GM18511 (cell line): ENCODE results near the gene LRP1B.
"Not testable (repeated sequence)": the region's sequence is repeated elsewhere in the genome, so short reads cannot be mapped to it uniquely, and the experiment has no call there.

Source experiments
- ATAC-seq: cut with Tn5 transposase; IDR thresholded peaks from one replicate; pipeline ENCODE4 v1.9.1; 2021; ENCODE audit warnings: mild to moderate bottlenecking, moderate library complexity; ENCODE audit not compliant: unreplicated experiment

Gene LRP1B

DNA sequence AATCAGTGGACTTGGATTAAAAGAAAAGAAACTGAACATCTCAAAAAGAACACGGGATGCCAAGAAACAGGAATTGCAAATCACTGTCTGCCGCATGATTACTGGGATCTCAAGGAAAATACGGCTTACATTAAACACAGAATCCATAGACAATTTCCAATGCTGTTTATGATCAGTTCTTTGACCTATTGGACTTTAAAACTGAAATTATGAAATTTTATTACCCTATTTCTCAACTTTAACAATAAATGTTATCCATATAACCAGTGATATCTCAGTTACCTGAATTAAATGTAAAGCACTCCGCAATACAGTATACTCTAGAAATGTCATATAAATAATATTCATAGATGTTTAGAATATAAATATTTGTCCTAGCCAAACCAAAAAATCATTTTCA lies 1793.8 kb downstream of the LRP1B start:
- ATAC-seq: no peak

DNA sequence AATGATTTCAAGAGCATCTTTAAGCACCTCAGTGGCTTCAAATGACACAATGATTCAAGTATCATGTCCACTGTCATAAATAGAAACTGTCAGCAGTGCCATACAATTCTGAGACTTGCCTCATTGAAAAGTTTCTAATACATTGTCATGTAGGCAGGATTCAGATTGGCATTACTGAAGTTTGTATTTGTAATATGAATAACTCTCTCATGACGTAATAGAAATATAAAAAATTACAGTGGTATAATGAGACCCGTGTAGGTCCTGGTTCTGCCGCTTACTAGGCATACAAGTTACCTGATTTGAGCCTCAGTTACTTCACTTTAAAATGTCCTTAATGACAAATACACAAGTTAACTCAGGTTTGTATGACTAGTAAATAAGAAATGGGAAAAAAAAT lies 1814.5 kb downstream of the LRP1B start:
- ATAC-seq: no peak

DNA sequence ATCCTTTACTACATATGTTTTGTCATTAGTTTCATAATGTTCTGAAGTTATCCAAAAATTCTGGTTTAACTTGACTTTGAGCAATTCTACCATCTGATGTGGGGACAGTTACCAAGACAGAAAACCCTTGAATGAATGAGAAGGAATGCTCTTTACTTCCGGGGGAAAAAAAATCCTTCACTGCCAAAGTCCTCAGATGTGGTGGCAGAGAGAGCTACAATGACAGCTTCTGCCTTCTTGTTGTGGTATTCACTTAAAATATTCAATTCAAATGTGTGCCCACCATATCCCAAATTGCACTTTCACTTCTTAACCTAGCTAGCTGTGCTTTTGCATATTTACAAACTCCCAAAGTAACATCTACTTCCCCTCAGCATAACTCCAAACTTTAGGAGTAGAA lies 1818.9 kb downstream of the LRP1B start:
- no peak for ATAC-seq

DNA sequence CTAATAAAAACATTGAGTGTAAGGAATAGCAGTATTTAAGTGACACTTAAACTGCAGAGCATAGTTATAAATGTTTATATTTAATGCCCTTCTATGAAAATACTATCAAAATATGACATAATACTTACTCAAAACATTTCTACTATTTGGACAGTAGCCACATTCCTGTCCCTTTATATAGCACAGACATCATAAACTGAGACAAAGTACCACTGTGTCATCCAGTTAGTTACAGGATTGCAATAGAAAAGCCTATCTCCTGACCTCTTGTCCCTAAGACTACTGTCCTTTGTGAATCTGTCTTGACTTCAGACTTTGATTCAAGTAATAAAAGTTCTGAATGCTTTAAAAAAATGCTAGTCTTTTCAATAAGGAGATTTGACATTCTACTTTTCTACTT lies 1822.1 kb downstream of the LRP1B start:
- no peak for ATAC-seq

DNA sequence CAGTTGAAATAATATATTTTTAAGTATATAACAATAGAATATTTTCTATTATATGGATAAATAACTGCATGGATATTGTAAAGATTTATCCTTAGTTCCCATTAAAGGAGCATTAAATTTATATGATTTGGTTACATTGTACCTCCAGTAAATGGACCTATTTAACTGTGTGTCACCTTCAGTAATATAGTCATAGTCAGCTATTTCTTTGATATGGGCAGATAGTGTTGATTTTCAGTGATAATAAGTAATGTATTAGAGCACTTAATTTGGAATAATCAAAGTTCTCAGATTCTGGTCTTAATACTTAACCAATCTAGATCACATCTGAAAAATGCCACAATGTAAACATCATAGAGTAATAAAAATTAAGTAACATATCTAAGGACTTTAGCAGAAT lies 1823.3 kb downstream of the LRP1B start:
- ATAC-seq: no peak

DNA sequence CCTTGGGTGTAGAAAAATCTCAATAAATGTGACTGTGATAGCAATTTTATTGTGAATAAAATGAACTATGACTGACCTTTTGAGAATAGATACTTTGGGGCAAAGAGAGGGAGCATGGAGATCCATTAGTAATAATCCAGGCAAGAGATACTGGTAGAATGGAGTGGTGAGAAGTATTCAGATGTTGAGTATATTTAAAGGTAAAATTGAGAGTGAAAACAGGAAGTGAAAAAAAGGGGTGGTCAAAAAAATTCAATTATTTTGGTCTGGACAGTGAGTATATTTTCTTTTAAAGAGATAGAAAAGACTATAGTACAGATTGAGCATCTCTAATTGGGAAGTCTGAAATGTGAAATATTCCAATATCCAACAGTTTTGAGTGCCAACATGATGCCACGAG lies 1835.0 kb downstream of the LRP1B start:
- ATAC-seq: no peak

DNA sequence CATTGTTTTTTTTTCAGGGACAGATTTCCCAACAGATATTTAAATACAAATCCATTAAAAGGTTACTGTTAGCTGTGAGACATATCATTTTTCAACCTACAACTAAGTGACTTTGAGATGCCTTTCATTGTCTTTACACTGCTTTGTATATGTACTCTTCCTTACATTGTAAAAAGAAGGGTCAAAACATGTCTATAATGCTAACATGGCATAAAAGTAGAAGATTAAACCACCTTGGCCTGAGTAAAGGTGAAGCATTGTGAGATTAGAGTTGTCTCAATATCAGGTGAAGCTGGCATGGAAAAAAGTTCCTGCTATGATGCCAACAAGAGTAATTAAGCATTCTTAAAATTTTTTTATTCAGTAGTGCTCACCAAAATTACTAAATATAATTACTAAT lies 1842.1 kb downstream of the LRP1B start:
- ATAC-seq: no peak

DNA sequence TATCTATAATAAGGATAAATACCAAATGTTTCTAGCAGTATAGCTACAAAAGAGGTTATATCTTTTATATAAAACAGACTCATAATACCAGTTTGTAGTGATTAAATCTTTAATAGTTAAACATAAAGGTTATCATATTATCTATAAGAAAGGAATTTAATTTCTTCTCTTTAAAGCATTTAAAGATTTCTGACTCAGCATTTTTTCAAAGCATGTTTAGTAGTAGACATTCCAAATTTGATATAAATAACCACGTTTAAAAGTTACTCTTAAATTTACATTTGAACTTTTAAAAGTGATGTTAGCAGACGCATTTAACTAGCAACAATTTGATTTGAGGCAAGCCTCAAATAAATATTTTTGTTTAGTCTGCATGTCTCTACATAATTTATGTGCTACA lies 1842.6 kb downstream of the LRP1B start:
- ATAC-seq: no peak

DNA sequence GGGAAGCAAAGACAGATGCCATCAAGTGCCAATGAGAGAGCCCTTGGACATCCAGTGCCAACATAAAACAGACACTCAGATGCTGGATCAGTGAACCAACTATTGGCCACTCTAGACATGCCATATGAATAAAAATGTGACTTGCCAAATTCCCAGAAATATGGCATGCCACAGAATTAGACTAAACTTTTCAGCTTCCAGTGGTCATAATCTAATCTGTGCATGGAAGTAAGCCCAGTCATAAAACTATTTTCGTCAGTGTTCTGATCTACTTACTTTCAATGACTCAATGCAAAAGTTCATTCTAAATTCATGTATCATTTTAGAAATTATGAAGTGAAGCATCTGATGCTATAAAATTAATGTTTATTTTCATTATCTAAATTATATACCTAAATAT lies 1844.4 kb downstream of the LRP1B start:
- ATAC-seq: no peak

DNA sequence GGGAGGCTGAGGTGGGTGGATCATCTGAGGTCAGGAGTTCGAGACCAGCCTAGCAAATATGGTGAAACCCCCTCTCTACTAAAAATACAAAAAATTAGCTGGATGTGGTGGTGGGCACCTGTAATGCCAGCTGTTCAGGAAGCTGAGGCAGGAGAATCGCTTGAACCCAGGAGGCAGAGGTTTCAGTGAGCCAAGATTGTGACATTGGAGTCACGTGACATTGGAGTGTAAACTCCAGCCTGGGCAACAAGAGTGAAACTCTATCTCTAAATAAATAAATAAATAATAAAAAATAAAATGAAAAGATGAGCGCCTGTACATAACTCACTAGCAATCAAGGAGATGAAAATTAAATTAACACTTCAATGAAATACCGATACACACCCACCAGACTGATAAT lies 1853.5 kb downstream of the LRP1B start:
- ATAC-seq: not testable (repeated sequence)

DNA sequence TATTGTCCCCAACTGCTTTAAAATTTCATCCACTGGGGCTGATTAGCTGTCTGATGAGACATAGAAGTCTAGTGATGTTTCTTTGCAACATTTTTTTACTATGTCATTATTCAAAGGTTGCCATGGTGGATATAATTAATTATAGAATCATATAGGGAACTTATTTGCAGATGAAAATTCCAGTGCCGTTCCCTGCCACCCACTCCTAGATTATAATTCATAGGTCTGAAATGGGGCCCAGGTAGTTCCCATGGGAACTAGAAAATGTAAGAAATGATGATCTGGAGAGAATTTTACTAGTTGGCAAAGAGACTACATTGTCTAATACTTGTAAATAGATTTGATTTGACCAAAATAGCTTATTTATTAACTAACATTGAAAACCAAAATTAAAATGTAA lies 1854.2 kb downstream of the LRP1B start:
- no peak for ATAC-seq

DNA sequence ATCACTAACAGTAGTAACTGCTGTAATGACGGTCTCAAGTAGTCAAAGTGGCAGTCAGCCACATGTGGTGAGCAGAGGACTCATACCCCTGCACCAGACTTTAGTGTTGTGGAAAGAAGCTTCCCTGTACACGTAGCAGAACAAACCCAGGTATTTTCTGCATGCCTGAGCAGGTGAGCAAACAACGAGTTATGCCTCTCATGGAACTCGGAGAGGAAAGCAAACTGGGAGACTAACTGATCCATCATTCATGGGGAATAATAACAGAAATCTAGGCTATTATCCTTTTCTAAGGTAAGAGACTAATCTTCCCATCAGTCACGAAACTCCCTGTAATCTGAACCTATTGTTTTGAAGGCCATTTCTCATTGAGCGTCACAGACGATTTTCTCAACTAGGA lies 1855.4 kb downstream of the LRP1B start:
- ATAC-seq: no peak

DNA sequence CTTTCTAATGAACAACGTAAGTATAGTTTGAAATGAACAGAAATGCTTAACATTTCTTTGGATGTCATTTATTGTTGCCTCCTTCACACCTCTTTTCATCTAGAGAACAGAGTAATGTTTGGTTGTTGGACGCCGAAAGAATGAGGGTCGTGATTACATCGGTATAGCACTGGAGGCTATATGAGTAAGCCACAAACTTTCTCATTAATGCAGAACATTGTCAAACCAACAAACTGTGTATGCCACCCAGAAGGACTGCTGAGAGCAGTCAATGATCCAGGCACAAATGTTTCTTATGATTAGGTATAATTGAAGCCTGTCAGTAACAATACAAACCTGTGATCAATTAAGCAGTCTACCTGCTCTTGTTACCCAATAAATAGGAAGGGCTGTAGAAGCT lies 1855.9 kb downstream of the LRP1B start:
- no peak for ATAC-seq

DNA sequence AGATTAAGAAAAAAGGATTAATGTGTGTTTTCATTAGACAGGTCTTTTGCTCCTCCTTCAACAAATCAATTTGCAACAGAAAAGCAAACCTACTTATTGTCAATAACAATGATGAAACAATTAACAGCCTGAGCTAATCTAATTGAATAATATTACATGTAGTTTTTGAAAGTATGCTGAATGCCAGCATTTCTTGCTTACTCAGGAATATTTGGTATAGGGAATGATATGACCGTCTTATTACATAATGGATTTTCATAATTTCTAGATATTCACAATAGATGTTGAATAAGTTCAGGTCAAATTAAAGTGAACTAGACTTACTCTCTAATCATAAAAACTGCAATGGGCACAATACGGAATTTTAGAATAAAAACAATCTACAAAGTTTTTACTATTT lies 1856.9 kb downstream of the LRP1B start:
- ATAC-seq: no peak

DNA sequence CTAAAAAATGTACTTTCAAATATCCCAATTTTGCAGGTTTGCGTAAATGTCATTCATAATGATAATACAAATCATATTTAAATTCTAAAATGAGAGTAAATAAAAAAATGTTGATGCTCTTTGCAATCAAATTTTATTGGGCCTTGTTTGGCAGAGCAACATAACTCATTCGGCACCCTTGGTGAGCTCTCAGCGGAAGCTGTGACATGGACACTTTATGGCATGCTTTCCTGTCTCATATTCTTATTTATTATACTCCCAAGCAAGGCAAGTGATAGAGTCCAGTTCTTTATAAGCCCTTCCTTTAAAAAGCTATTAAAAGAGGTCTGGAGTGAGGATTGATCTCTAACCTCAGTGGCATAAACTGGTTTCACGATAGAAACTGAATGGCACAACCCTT lies 1857.4 kb downstream of the LRP1B start:
- no peak for ATAC-seq

DNA sequence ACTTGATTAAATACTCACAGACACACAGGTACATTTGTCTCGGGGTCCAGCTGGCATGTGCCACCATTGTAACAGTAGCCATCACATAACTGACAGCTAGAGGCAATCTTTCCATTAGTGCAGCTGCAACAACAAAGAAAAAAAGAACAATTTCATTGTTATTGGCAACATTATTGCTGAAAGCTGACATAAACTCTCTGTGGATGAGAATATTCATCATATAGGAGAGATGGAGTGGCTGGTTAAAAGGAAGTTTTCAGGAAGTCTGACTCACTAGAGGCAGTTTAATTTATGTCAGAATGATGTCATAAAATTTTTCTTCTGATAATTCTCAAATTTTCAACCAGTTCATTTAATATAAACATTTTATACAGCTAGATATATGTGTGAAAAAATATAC lies 1860.6 kb downstream of the LRP1B start:
- ATAC-seq: no peak

DNA sequence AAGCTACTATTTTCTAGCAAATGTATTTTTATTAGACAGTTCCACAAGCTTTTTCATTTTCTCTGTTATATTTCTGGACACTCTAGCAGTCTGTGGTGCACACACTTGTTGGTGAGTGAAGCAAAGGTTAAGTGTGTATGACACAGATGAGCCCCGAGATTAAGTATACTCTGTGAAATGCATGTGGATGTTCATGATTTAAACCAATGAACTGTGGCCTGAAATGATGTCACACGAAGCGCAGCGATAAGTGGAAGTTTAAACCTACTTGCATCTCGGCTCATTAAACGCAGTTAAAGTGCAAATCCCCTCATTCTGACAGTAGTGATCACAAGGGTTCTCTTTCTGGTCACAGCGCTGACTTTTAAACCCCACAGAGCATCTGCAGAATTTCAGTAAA lies 1861.8 kb downstream of the LRP1B start:
- no peak for ATAC-seq

DNA sequence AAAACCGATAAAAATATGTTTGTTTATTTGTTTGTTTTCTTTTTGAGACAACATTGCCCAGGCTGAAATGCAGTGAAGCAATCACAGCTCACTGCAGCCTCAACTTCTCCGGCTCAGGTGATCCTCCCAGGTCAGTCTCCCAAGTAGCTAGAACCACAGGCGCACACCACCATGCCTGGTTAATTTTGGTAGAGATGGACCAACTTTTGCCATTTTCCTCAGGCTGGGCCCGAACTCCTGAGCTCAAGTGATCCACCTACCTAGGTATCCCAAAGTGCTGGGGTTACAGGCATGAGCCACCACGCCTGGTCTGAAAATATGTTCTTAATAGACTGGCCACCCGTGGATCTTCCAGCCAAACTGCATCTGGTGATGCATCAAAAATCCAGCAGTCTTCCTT lies 1867.9 kb downstream of the LRP1B start:
- no peak for ATAC-seq

DNA sequence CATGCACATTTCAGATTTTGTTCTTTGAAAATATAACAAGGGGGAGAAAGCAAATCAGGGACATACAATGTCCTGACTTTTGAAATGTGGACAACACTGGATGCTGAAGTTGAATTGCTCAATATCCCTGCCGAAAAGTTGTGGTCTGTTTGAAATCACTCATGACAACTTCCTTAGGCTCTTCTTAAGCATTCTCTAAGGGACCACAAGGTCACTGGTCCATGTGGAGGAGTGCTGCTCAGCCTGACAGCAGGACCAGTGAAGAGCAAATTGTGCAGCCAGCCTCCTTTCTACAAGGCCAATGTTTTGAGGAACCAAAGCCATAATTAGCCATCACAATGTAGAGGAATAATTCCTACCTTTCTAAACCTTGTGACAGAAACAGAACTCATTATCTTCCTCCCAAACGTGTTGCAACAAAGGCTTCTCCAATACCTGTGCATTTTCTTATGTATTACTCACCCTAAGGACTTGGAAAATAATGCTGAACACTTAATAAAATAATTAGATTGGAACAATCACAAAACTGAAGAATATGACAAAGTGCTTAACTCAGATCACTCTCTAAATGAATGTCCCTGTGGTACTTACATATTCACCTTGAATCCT lies 1873.0 kb downstream of the LRP1B start:
- ATAC-seq: no peak

DNA sequence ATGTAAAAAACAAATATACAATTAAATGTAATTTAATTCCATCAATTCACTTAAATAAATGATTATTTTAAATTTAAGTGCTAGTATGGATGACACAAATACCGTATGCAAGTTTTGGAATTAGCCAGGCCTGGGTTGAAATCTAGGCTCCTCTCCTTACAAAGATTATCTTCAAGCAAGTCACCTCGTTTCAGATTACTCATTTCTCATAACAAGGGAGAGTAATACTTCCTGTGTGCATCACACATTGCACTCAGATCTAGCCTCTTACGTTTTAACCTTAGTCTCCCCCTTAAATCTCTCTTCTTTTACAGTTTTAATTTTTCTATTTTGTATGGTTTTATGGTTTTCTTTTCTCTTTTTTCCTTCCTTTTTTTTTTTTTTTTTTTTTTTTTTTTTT lies 1874.7 kb downstream of the LRP1B start:
- no peak for ATAC-seq

DNA sequence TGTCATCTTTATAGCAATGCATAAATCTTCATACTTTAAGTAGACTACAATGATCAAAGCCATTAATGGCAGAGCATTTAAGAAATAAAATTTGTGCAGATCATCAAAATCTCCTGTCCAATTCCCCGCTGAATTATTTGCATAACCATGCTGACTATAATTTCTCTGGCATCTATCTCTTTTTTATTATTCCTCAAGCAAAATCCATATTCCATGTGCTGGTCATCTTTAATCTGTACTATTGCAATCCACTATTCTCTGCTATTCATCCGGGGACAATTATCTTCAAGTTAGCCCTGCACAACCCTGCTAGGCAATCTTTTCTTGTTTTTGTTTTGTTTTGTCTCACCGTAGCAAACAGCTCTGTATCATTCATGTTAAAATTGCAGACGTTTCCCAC lies 1881.0 kb downstream of the LRP1B start:
- no peak for ATAC-seq

DNA sequence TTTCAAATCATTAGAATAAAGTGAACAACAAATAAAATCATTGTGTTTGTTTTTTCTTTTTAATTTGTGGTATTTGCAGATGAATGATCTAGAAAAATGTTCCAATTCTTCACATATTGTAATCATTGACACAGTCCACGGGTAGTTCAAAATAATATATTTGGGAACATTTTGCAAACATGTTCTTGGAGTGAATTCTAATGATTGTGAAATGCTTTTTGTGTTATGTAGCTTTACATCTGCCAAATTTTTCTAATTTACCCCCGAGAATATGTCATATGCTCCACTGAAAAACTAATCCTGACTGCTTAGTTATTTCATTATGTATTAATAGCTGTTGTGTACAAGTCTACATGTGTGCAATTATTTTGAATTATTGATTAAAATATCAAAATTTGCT lies 1882.2 kb downstream of the LRP1B start:
- ATAC-seq: no peak

DNA sequence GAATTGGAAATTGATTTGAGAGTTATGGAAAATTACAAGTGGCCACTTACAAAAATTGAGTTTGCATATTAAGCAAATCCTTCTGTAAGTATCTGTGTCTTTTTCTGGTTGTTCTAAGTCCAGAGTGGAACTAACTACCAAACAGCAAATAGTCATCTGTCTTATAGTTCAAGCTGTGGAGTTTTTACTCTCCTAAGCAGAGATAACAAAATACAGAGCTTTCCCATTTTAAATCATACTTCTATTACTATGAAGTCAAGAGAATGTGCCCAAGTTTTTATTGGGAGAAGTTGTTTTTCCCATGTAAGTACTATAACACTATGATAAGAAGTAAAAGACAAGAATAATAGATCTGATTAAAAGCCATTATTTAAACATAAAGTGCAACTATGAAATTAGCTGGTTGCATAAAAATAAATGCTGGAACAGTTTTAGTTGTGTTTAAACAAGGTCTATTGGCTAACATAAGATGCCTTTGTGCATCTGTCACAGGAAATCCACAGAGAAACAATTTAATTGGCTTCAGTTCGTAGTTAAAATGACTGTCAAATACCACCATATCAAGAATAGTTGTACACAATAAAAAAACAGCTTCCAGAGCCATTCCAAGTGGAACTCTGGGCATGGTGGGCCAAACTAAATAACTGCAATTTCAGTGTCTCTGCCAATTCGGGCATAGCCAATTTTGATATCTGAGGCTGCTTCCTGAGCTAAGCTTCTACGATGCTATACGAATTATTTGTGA lies 1883.2 kb downstream of the LRP1B start:
- no peak for ATAC-seq
